ENCODE measurements around the gene AKT2. TPM values are rescaled to one million over a fixed set of nuclear protein-coding genes. Genes with fewer than 3 reads are reported as not detected.

The AKT2 gene
- polyA plus RNA-seq, 2 donors = 51.9 to 56.0 TPM

- Histone ChIP-seq H3K9me3 (ENCODE audit: control insufficient read depth in 2 of 2, insufficient read depth in 1 of 2, low read depth in 1 of 2, low read length in 1 of 2) (no peaks in the 10 kb centered on the region), H3K36me3 (ENCODE audit: control insufficient read depth in 2 of 2, insufficient read depth in 2 of 2, low read length in 1 of 2) (peaks cover 13 to 51% of the 10 kb centered on the region in 2 donors), H3K27me3 (ENCODE audit: control insufficient read depth in 1 of 2, insufficient read depth in 2 of 2, low read length in 2 of 2) (no peaks in the 10 kb centered on the region), H3K4me3 (ENCODE audit: low read depth in 1 of 2, low read length in 2 of 2) (no peak overlapping the region), H3K27ac (ENCODE audit: low read depth in 2 of 2, low read length in 1 of 2) (no peak overlapping the region), H3K4me1 (ENCODE audit: control insufficient read depth in 2 of 2, insufficient read depth in 2 of 2, low read length in 1 of 2) (peaks cover 0 to 3% of the 10 kb centered on the region in 2 donors)
- WGBS, 2 donors = 97% methylated on average over 18 of the region's 18 CpGs
These were observed 35.9 kb upstream of the AKT2 start for GRCh38 chr19:40321076-40321475.

DNA sequence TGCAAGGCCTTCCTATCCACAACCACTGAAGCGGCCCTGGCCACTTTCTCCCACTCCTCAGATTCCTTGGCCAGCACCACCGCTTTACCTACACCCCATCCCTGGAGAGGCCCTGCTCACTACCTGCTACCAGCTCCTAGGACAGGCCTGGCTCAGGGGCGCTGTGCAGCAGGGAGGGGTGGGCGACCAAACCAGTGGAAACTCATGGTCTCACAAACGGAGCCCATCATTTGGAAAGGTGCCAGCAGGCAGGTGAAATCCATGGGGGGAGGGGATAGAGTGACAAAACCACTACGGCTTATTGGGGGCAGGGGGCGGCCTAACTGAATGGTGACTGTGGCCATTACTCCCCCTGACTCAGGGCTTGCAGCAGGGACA is 35.4 kb upstream of the AKT2 start:
- Histone ChIP-seq H3K4me3 (ENCODE audit: low read depth in 1 of 2, low read length in 2 of 2) (no peak overlapping the region), H3K27ac (ENCODE audit: low read depth in 2 of 2, low read length in 1 of 2) (no peak overlapping the region), H3K4me1 (ENCODE audit: control insufficient read depth in 2 of 2, insufficient read depth in 2 of 2, low read length in 1 of 2) (peaks cover 0 to 3% of the 10 kb centered on the region in 2 donors), H3K9me3 (ENCODE audit: control insufficient read depth in 2 of 2, insufficient read depth in 1 of 2, low read depth in 1 of 2, low read length in 1 of 2) (no peaks in the 10 kb centered on the region), H3K27me3 (ENCODE audit: control insufficient read depth in 1 of 2, insufficient read depth in 2 of 2, low read length in 2 of 2) (no peaks in the 10 kb centered on the region), H3K36me3 (ENCODE audit: control insufficient read depth in 2 of 2, insufficient read depth in 2 of 2, low read length in 1 of 2) (peaks cover 11 to 46% of the 10 kb centered on the region in 2 donors)
- 88 to 94% methylated on average over 7 of the region's 7 CpGs for WGBS, 2 donors

DNA sequence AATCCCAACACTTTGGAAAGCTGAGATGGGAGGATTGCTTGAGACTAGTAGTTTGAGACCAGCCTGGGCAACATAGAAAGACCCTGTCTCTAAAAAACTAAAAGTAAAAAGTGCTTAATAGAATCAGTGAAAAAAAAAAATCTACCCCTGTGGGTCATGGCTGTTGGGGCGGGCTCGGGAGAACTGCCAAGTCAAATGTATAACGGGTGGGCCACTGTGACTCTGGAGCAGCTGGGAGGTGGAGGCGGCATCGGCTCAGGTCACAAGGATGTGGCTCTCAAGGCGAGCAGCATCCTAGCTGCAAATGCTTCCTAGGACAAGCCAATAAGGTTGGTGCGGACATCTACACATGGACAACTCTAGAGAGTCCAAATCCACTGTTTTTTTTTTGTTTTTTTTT is 32.2 kb upstream of the AKT2 start:
- Histone ChIP-seq H3K4me3 (ENCODE audit: low read depth in 1 of 2, low read length in 2 of 2) (no peak overlapping the region), H3K27ac (ENCODE audit: low read depth in 2 of 2, low read length in 1 of 2) (no peak overlapping the region), H3K9me3 (ENCODE audit: control insufficient read depth in 2 of 2, insufficient read depth in 1 of 2, low read depth in 1 of 2, low read length in 1 of 2) (no peaks in the 10 kb centered on the region), H3K4me1 (ENCODE audit: control insufficient read depth in 2 of 2, insufficient read depth in 2 of 2, low read length in 1 of 2) (no peaks in the 10 kb centered on the region), H3K27me3 (ENCODE audit: control insufficient read depth in 1 of 2, insufficient read depth in 2 of 2, low read length in 2 of 2) (no peaks in the 10 kb centered on the region), H3K36me3 (ENCODE audit: control insufficient read depth in 2 of 2, insufficient read depth in 2 of 2, low read length in 1 of 2) (peaks cover 11 to 27% of the 10 kb centered on the region in 2 donors)
- 87 to 89% methylated on average over 7 of the region's 7 CpGs for WGBS, 2 donors

GRCh38 chr19:40315812-40316470 is 30.8 kb upstream of the AKT2 start:
- peaks cover 0 to 14% of the 10 kb centered on the region in 2 donors for H3K36me3 ChIP-seq (ENCODE audit: control insufficient read depth in 2 of 2, insufficient read depth in 2 of 2, low read length in 1 of 2)
- WGBS, 2 donors = 80 to 82% methylated on average over 5 of the region's 5 CpGs
- H3K4me1 ChIP-seq (ENCODE audit: control insufficient read depth in 2 of 2, insufficient read depth in 2 of 2, low read length in 1 of 2) = no peaks in the 10 kb centered on the region
- no peak overlapping the region for H3K4me3 ChIP-seq (ENCODE audit: low read depth in 1 of 2, low read length in 2 of 2)
- no peaks in the 10 kb centered on the region for H3K27me3 ChIP-seq (ENCODE audit: control insufficient read depth in 1 of 2, insufficient read depth in 2 of 2, low read length in 2 of 2)
- H3K27ac ChIP-seq (ENCODE audit: low read depth in 2 of 2, low read length in 1 of 2) = no peak overlapping the region
- H3K9me3 ChIP-seq (ENCODE audit: control insufficient read depth in 2 of 2, insufficient read depth in 1 of 2, low read depth in 1 of 2, low read length in 1 of 2) = no peaks in the 10 kb centered on the region

DNA sequence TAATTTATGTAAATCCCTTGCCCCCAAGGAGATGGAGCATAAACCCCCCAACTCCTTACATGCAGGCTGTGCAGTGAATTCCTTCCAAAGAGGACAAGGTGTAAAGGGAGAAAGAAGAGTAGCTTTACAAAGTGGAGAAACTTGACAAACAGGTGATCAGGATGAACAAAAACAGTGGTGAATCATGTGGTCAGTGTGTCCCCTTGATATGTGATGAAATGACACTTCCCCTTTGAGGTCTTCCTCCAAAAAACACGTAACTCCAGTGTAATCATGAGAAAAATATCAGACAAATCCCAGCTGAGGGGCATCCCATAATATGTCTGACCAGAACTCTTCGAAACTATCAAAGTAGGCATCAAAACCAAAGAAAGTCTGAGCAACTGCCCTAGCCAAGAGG is 29.5 kb upstream of the AKT2 start:
- no peaks in the 10 kb centered on the region for H3K27me3 ChIP-seq (ENCODE audit: control insufficient read depth in 1 of 2, insufficient read depth in 2 of 2, low read length in 2 of 2)
- H3K4me1 ChIP-seq (ENCODE audit: control insufficient read depth in 2 of 2, insufficient read depth in 2 of 2, low read length in 1 of 2) = no peaks in the 10 kb centered on the region
- no peaks in the 10 kb centered on the region for H3K9me3 ChIP-seq (ENCODE audit: control insufficient read depth in 2 of 2, insufficient read depth in 1 of 2, low read depth in 1 of 2, low read length in 1 of 2)
- H3K4me3 ChIP-seq (ENCODE audit: low read depth in 1 of 2, low read length in 2 of 2) = no peak overlapping the region
- no peak overlapping the region for H3K27ac ChIP-seq (ENCODE audit: low read depth in 2 of 2, low read length in 1 of 2)
- peaks cover 0 to 4% of the 10 kb centered on the region in 2 donors for H3K36me3 ChIP-seq (ENCODE audit: control insufficient read depth in 2 of 2, insufficient read depth in 2 of 2, low read length in 1 of 2)
- 80 to 83% methylated on average over 2 of the region's 2 CpGs for WGBS, 2 donors

DNA sequence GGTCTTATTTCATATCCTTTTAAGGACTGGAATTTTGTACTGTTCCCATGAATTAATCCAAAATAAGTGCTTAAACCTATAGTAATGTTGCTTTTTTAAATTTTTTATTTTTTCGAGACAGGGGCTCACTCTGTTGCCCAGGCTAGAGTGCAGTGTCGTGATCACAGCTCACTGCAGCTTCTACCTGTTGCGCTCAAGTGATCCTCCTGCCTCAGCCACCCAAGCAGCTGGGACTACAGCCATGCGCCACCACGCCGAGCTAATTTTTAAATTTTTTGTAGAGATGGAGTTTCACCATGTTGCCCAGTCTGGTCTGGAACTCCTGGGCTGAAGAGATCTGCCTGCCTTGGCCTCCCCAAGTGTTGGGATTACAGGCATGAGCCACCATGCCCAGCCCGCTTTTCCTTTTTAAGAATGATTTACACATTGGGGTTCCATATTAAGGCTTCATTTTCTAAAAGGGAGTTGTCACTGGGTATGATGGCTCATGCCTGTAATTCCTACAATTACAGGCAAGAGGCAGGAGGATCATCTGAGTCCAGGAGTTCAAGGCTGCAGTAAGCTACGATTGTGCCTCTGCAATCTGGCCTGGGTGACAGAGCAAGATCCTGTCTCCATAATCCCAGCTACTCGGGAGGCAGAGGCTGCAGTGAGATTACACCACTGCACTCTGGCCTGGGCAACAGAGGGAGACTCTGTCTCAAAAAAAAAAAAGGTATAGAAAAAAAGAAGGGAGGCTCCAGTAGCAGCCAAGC is 28.3 kb upstream of the AKT2 start:
- no peaks in the 10 kb centered on the region for H3K9me3 ChIP-seq (ENCODE audit: control insufficient read depth in 2 of 2, insufficient read depth in 1 of 2, low read depth in 1 of 2, low read length in 1 of 2)
- 89 to 93% methylated on average over 9 of the region's 9 CpGs for WGBS, 2 donors
- H3K36me3 ChIP-seq (ENCODE audit: control insufficient read depth in 2 of 2, insufficient read depth in 2 of 2, low read length in 1 of 2) = peaks cover 0 to 4% of the 10 kb centered on the region in 2 donors
- no peaks in the 10 kb centered on the region for H3K4me1 ChIP-seq (ENCODE audit: control insufficient read depth in 2 of 2, insufficient read depth in 2 of 2, low read length in 1 of 2)
- H3K27ac ChIP-seq (ENCODE audit: low read depth in 2 of 2, low read length in 1 of 2) = no peak overlapping the region
- H3K27me3 ChIP-seq (ENCODE audit: control insufficient read depth in 1 of 2, insufficient read depth in 2 of 2, low read length in 2 of 2) = no peaks in the 10 kb centered on the region
- H3K4me3 ChIP-seq (ENCODE audit: low read depth in 1 of 2, low read length in 2 of 2) = no peak overlapping the region

- Histone ChIP-seq H3K4me3 (ENCODE audit: low read depth in 1 of 2, low read length in 2 of 2) (no peak overlapping the region), H3K9me3 (ENCODE audit: control insufficient read depth in 2 of 2, insufficient read depth in 1 of 2, low read depth in 1 of 2, low read length in 1 of 2) (no peaks in the 10 kb centered on the region), H3K27ac (ENCODE audit: low read depth in 2 of 2, low read length in 1 of 2) (no peak overlapping the region), H3K36me3 (ENCODE audit: control insufficient read depth in 2 of 2, insufficient read depth in 2 of 2, low read length in 1 of 2) (peaks cover 0 to 4% of the 10 kb centered on the region in 2 donors), H3K4me1 (ENCODE audit: control insufficient read depth in 2 of 2, insufficient read depth in 2 of 2, low read length in 1 of 2) (no peaks in the 10 kb centered on the region), H3K27me3 (ENCODE audit: control insufficient read depth in 1 of 2, insufficient read depth in 2 of 2, low read length in 2 of 2) (no peaks in the 10 kb centered on the region)
- 63 to 77% methylated on average over 2 of the region's 2 CpGs for WGBS, 2 donors
These were observed 27.4 kb upstream of the AKT2 start for GRCh38 chr19:40312533-40312932.

DNA sequence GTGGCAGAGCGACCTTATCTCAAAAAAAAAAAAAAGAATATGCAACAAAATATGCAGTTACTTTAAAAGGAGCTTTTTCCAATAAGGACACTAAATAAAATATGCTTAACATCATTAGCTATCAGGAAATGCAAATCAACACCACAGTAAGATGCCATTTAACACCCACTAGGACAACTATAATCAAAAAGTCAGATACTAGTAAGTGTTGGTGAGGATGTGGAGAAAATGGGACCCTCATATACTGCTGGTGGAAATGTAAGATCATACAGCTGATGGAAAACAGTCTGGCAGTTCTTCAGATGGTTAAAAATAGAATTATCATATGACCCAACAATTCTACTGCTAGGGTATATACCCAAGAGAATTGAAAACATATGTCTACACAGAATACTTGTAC is 24.5 kb upstream of the AKT2 start:
- Histone ChIP-seq H3K36me3 (ENCODE audit: control insufficient read depth in 2 of 2, insufficient read depth in 2 of 2, low read length in 1 of 2) (no peaks in the 10 kb centered on the region), H3K27me3 (ENCODE audit: control insufficient read depth in 1 of 2, insufficient read depth in 2 of 2, low read length in 2 of 2) (no peaks in the 10 kb centered on the region), H3K4me1 (ENCODE audit: control insufficient read depth in 2 of 2, insufficient read depth in 2 of 2, low read length in 1 of 2) (no peaks in the 10 kb centered on the region), H3K9me3 (ENCODE audit: control insufficient read depth in 2 of 2, insufficient read depth in 1 of 2, low read depth in 1 of 2, low read length in 1 of 2) (no peaks in the 10 kb centered on the region), H3K4me3 (ENCODE audit: low read depth in 1 of 2, low read length in 2 of 2) (no peak overlapping the region), H3K27ac (ENCODE audit: low read depth in 2 of 2, low read length in 1 of 2) (no peak overlapping the region)
- WGBS, 2 donors = 86 to 95% methylated on average over 1 of the region's 1 CpG

- Histone ChIP-seq H3K4me3 (ENCODE audit: low read depth in 1 of 2, low read length in 2 of 2) (no peak overlapping the region), H3K4me1 (ENCODE audit: control insufficient read depth in 2 of 2, insufficient read depth in 2 of 2, low read length in 1 of 2) (no peaks in the 10 kb centered on the region), H3K36me3 (ENCODE audit: control insufficient read depth in 2 of 2, insufficient read depth in 2 of 2, low read length in 1 of 2) (no peaks in the 10 kb centered on the region), H3K27ac (ENCODE audit: low read depth in 2 of 2, low read length in 1 of 2) (no peak overlapping the region), H3K27me3 (ENCODE audit: control insufficient read depth in 1 of 2, insufficient read depth in 2 of 2, low read length in 2 of 2) (no peaks in the 10 kb centered on the region), H3K9me3 (ENCODE audit: control insufficient read depth in 2 of 2, insufficient read depth in 1 of 2, low read depth in 1 of 2, low read length in 1 of 2) (no peaks in the 10 kb centered on the region)
- WGBS, 2 donors = 7 to 9% methylated on average over 5 of the region's 5 CpGs
These were observed 20.3 kb upstream of the AKT2 start for GRCh38 chr19:40305403-40305802.

GRCh38 chr19:40304306-40304705 is 19.2 kb upstream of the AKT2 start:
- Histone ChIP-seq H3K4me1 (ENCODE audit: control insufficient read depth in 2 of 2, insufficient read depth in 2 of 2, low read length in 1 of 2) (no peaks in the 10 kb centered on the region), H3K36me3 (ENCODE audit: control insufficient read depth in 2 of 2, insufficient read depth in 2 of 2, low read length in 1 of 2) (no peaks in the 10 kb centered on the region), H3K4me3 (ENCODE audit: low read depth in 1 of 2, low read length in 2 of 2) (no peak overlapping the region), H3K9me3 (ENCODE audit: control insufficient read depth in 2 of 2, insufficient read depth in 1 of 2, low read depth in 1 of 2, low read length in 1 of 2) (no peaks in the 10 kb centered on the region), H3K27ac (ENCODE audit: low read depth in 2 of 2, low read length in 1 of 2) (no peak overlapping the region), H3K27me3 (ENCODE audit: control insufficient read depth in 1 of 2, insufficient read depth in 2 of 2, low read length in 2 of 2) (no peaks in the 10 kb centered on the region)
- WGBS, 2 donors = 65 to 74% methylated on average over 4 of the region's 4 CpGs
